H1 (cell line): ENCODE measurements around the gene DEFB114. TPM values are rescaled to one million over a fixed set of nuclear protein-coding genes. Genes with fewer than 3 reads are reported as not detected.

Experiments
- CTCF ChIA-PET: fragments of 300-600 bp; sonication (Branson Sonifier 250); formaldehyde crosslinking; loops from one replicate; lab custom pipeline; 2021; ENCODE audit not compliant: partially characterized antibody; lab: Charles Lee
- POLR2A ChIA-PET: fragments of 300-600 bp; sonication (Branson Sonifier 250); formaldehyde crosslinking; loops from one replicate; lab custom pipeline; 2021; ENCODE audit warnings: inconsistent platforms; ENCODE audit not compliant: partially characterized antibody; lab: Charles Lee
- DNase-seq, 2 experiments: peaks; one replicate each; pipeline versions ENCODE4 v3.0.0 to v3.0.0-alpha.2; 2010 to 2022; ENCODE audit warnings: low spot score in 2 of 2, low read depth in 1 of 2, mixed read lengths in 1 of 2
- FAIRE-seq: peaks from 2 replicates; lab custom pipeline; 2011; peaks lifted over from hg19 to GRCh38; lab: Jason Lieb, UNC
- H2AFZ ChIP-seq: 2 replicates; pipeline ENCODE4 v1.8.1; 2012; ENCODE audit warnings: low read length, inconsistent platforms
- H2AK5ac ChIP-seq: 2 replicates; pipeline ENCODE4 v1.6.1; 2013; ENCODE audit warnings: low read depth, low read length
- H2BK120ac ChIP-seq: replicated peaks from 2 replicates; pipeline ENCODE3; 2013; ENCODE audit warnings: low read depth, low read length, inconsistent platforms
- H2BK12ac ChIP-seq: 2 replicates; pipeline ENCODE4 v1.6.1; 2013; ENCODE audit warnings: low read depth, low read length
- H2BK15ac ChIP-seq: 2 replicates; pipeline ENCODE4 v1.6.1; 2013; ENCODE audit warnings: low read length
- H2BK20ac ChIP-seq: 2 replicates; pipeline ENCODE4 v1.6.1; 2013; ENCODE audit warnings: low read length
- H2BK5ac ChIP-seq: 2 replicates; pipeline ENCODE4 v1.6.1; 2013; ENCODE audit warnings: low read depth, low read length
- H3K14ac ChIP-seq: 2 replicates; pipeline ENCODE4 v1.6.1; 2013; ENCODE audit warnings: inconsistent platforms; ENCODE audit not compliant: insufficient read length
- H3K18ac ChIP-seq: 2 replicates; pipeline ENCODE4 v1.6.1; 2013; ENCODE audit warnings: low read length; ENCODE audit errors: extremely low read depth
- H3K23ac ChIP-seq: 2 replicates; pipeline ENCODE4 v1.6.1; 2013; ENCODE audit warnings: inconsistent platforms; ENCODE audit not compliant: insufficient read length
- H3K23me2 ChIP-seq: 2 replicates; pipeline ENCODE4 v1.6.1; 2013; ENCODE audit warnings: low read depth, low read length
- H3K27ac ChIP-seq: 2 replicates; pipeline ENCODE4 v1.6.1; 2011; ENCODE audit warnings: low read depth, low read length, inconsistent platforms
- H3K27me3 ChIP-seq, 4 experiments: replicated peaks in 1 of 4; 1 replicate in 1 of 4; 2 replicates in 3 of 4; pipeline versions ENCODE4 v1.6.1 to v1.8.1; 2011 to 2013; ENCODE audit warnings: low read length in 3 of 4, mild to moderate bottlenecking in 3 of 4, inconsistent platforms in 2 of 4, mixed read lengths in 2 of 4, moderate library complexity in 1 of 4; ENCODE audit not compliant: control insufficient read depth in 3 of 4, insufficient read depth in 3 of 4; ENCODE audit errors: extremely low read depth in 1 of 4
- H3K36me3 ChIP-seq, 4 experiments: 2 replicates each; pipeline versions ENCODE4 v1.6.1 to v1.8.1; 2011 to 2013; ENCODE audit warnings: mild to moderate bottlenecking in 4 of 4, low read length in 3 of 4, moderate library complexity in 2 of 4, control low read depth in 1 of 4, inconsistent platforms in 1 of 4; ENCODE audit not compliant: insufficient read depth in 4 of 4, control insufficient read depth in 2 of 4
- H3K4ac ChIP-seq: replicated peaks from 2 replicates; pipeline ENCODE3; 2013; ENCODE audit warnings: low read length, low read depth, mixed read lengths, inconsistent platforms; ENCODE audit not compliant: insufficient read length
- H3K4me1 ChIP-seq, 4 experiments: replicated peaks in 1 of 4; 1 replicate in 1 of 4; 2 replicates in 3 of 4; pipeline versions ENCODE4 v1.6.1 to v1.8.1; 2011 to 2013; ENCODE audit warnings: low read length in 3 of 4, inconsistent platforms in 2 of 4, mixed read lengths in 1 of 4; ENCODE audit not compliant: insufficient read depth in 4 of 4, control insufficient read depth in 3 of 4
- H3K4me2 ChIP-seq, 2 experiments: 2 replicates each; pipeline versions ENCODE4 v1.6.1 to v1.8.1; 2011 to 2013; ENCODE audit warnings: low read depth in 2 of 2, low read length in 2 of 2, control low read depth in 1 of 2, inconsistent platforms in 1 of 2, mild to moderate bottlenecking in 1 of 2; ENCODE audit not compliant: insufficient read depth in 1 of 2
- H3K4me3 ChIP-seq, 4 experiments: fragments of 200-600, 300-600 bp in 1 of 4; sonication (generic), shearing (Covaris generic), sonication (Bioruptor Twin) in 1 of 4; 2 replicates each; pipeline versions ENCODE4 v1.5.1 to v1.8.1; 2011 to 2016; ENCODE audit warnings: low read length in 4 of 4, low read depth in 3 of 4, control low read depth in 2 of 4, inconsistent platforms in 2 of 4, mild to moderate bottlenecking in 2 of 4, mixed read lengths in 1 of 4, moderate library complexity in 1 of 4; ENCODE audit not compliant: insufficient read depth in 2 of 4; ENCODE audit errors: extremely low read depth in 1 of 4
- H3K56ac ChIP-seq: replicated peaks from 2 replicates; pipeline ENCODE3; 2013; ENCODE audit warnings: low read depth, mild to moderate bottlenecking, mixed read lengths, low read length, inconsistent platforms; ENCODE audit not compliant: insufficient read length
- H3K79me1 ChIP-seq: 2 replicates; pipeline ENCODE4 v1.6.1; 2013; ENCODE audit warnings: low read depth, low read length, control low read depth
- H3K79me2 ChIP-seq, 2 experiments: 2 replicates each; pipeline versions ENCODE4 v1.6.1 to v1.8.1; 2012 to 2013; ENCODE audit warnings: low read length in 2 of 2, mild to moderate bottlenecking in 2 of 2, inconsistent platforms in 1 of 2; ENCODE audit not compliant: insufficient read depth in 2 of 2, control insufficient read depth in 1 of 2
- H3K9ac ChIP-seq, 4 experiments: replicated peaks in 1 of 4; 1 replicate in 1 of 4; 2 replicates in 3 of 4; pipeline versions ENCODE4 v1.6.1 to v1.8.1; 2011 to 2013; ENCODE audit warnings: low read depth in 3 of 4, low read length in 3 of 4, control low read depth in 2 of 4, mild to moderate bottlenecking in 2 of 4, moderate library complexity in 2 of 4, inconsistent platforms in 1 of 4; ENCODE audit errors: extremely low read depth in 1 of 4
- H3K9me3 ChIP-seq, 2 experiments: 2 replicates each; pipeline versions ENCODE4 v1.6.1 to v1.8.1; 2012 to 2013; ENCODE audit warnings: mild to moderate bottlenecking in 2 of 2, moderate library complexity in 2 of 2, control low read depth in 1 of 2, inconsistent platforms in 1 of 2, low read depth in 1 of 2, low read length in 1 of 2, mixed read lengths in 1 of 2; ENCODE audit not compliant: insufficient read depth in 2 of 2
- H4K20me1 ChIP-seq, 2 experiments: replicated peaks in 1 of 2; 2 replicates each; pipeline versions ENCODE3 to v1.8.1; 2011 to 2013; ENCODE audit warnings: inconsistent platforms in 2 of 2, low read length in 2 of 2, mild to moderate bottlenecking in 1 of 2; ENCODE audit not compliant: insufficient read depth in 2 of 2, control insufficient read depth in 1 of 2
- H4K5ac ChIP-seq: 2 replicates; pipeline ENCODE4 v1.6.1; 2013; ENCODE audit warnings: low read length, low read depth, mixed read lengths, inconsistent platforms; ENCODE audit not compliant: insufficient read length
- H4K8ac ChIP-seq: 2 replicates; pipeline ENCODE4 v1.8.0; 2013; ENCODE audit warnings: mild to moderate bottlenecking, moderate library complexity, low read length, inconsistent platforms; ENCODE audit not compliant: insufficient read depth; ENCODE audit errors: extremely low read depth
- H4K91ac ChIP-seq: replicated peaks from 2 replicates; pipeline ENCODE3; 2013; ENCODE audit warnings: low read length, mixed read lengths, inconsistent platforms; ENCODE audit not compliant: insufficient read length
- BRCA1 ChIP-seq: IDR thresholded peaks from 2 replicates; pipeline ENCODE4 v1.6.1; 2012; ENCODE audit warnings: low read depth, low read length, improper control_type of control experiment
- CBX8 ChIP-seq: fragments of 300-800, 300-1000 bp; sonication (generic); IDR thresholded peaks from 2 replicates; pipeline ENCODE4 v1.7.1; 2016; ENCODE audit warnings: low read depth, low read length, borderline replicate concordance
- EP300 ChIP-seq, 2 experiments: IDR thresholded peaks; 1 replicate in 1 of 2; 2 replicates in 1 of 2; pipeline ENCODE4 v1.6.1; 2011 to 2012; ENCODE audit warnings: low read depth in 2 of 2, low read length in 2 of 2, mild to moderate bottlenecking in 2 of 2, borderline replicate concordance in 1 of 2, inconsistent platforms in 1 of 2, moderate library complexity in 1 of 2
- GABPA ChIP-seq: IDR thresholded peaks from 2 replicates; pipeline ENCODE4 v1.6.1; 2011; ENCODE audit warnings: mild to moderate bottlenecking, low read length, moderate library complexity, borderline replicate concordance; ENCODE audit not compliant: insufficient read depth
- KDM5A ChIP-seq: fragments of 200-600 bp; IDR thresholded peaks from 2 replicates; pipeline ENCODE4 v1.7.1; 2012; ENCODE audit warnings: mild to moderate bottlenecking, low read length, inconsistent platforms, mixed read lengths
- RBBP5 ChIP-seq: IDR thresholded peaks from 2 replicates; pipeline ENCODE4 v1.7.1; 2012; ENCODE audit warnings: low read depth, mild to moderate bottlenecking, inconsistent platforms, low read length, moderate library complexity, borderline replicate concordance
- RNF2 ChIP-seq: fragments of 200-900, 300-1000 bp; sonication (generic); IDR thresholded peaks from 2 replicates; pipeline ENCODE4 v1.7.1; 2016; ENCODE audit warnings: borderline replicate concordance, low read depth, mild to moderate bottlenecking, antibody characterized with exemption, low read length; ENCODE audit not compliant: poor library complexity, severe bottlenecking; ENCODE audit errors: missing control alignments
- SIX5 ChIP-seq: IDR thresholded peaks from 2 replicates; pipeline ENCODE4 v1.6.1; 2011; ENCODE audit warnings: mild to moderate bottlenecking, low read depth, low read length
- SP1 ChIP-seq: IDR thresholded peaks from 2 replicates; pipeline ENCODE4 v1.6.1; 2011; ENCODE audit warnings: low read depth, low read length
- SRF ChIP-seq: IDR thresholded peaks from 2 replicates; pipeline ENCODE4 v1.6.1; 2011; ENCODE audit warnings: mild to moderate bottlenecking, low read depth, low read length, moderate library complexity
- TAF1 ChIP-seq: IDR thresholded peaks from 2 replicates; pipeline ENCODE4 v1.6.1; 2011; ENCODE audit warnings: mild to moderate bottlenecking, low read depth, low read length
- TAF7 ChIP-seq: optimal IDR thresholded peaks from 2 replicates; pipeline ENCODE3; 2011; ENCODE audit warnings: low read depth, mild to moderate bottlenecking, inconsistent platforms, low read length, moderate library complexity, borderline replicate concordance
- WGBS, 2 experiments: shearing (Covaris generic) in 1 of 2; methylation state at CpG; one replicate each; pipeline versions ENCODE4 v1.1.6 to v1.1.7; 2013 to 2015; ENCODE audit warnings: low lambda C conversion rate in 2 of 2, mixed read lengths in 2 of 2, inconsistent platforms in 1 of 2, low coverage in 1 of 2, missing lambda C conversion rate in 1 of 2; ENCODE audit not compliant: insufficient replicate concordance in 2 of 2, insufficient coverage in 1 of 2, insufficient read length in 1 of 2; ENCODE audit errors: extremely low coverage in 1 of 2, missing lambda C conversion rate in 1 of 2; 5-methylcytosine and 5-hydroxymethylcytosine counted together
- polyA plus RNA-seq, 7 experiments: library from polyadenylated mRNA; depleted of rRNA in 3 of 7; stranded (reverse) in 5 of 7; unstranded in 2 of 7; fragments of >200 nt in 5 of 7; fragments of 200-250 nt in 2 of 7; gene quantifications; 1 replicate in 5 of 7; 2 replicates in 1 of 7; 4 replicates in 1 of 7; pipeline versions ENCODE4 v1.2.1 to v1.2.3, GENCODE V29; 2011 to 2013; ENCODE audit warnings: missing spikeins in 2 of 7, mixed read lengths in 2 of 7
- total RNA-seq: library from RNA; stranded (reverse); fragmentation: NEBNext Ultra II Directional; extraction: Animal tissue kit (Norgen Biotek cat#: 25700); gene quantifications from 2 replicates; pipeline ENCODE4 v1.2.1, GENCODE V29; 2021

DEFB114 gene
- total and polyA plus RNA-seq, 2 of the 8 experiments (the other 6 are each of a cell fraction or from before 2014, with no cell fraction given): not detected

- Histone ChIP-seq H3K4me2 (no peak overlapping the region; a peak in 1 of 4 replicates), H3K36me3 (no peaks in the 10 kb centered on the region), H3K23me2 (no peaks in the 10 kb centered on the region; the same call in 1 of the 2 replicates), H2AK5ac (no peak overlapping the region), H3K56ac (no peak overlapping the region), H2AFZ (no peak overlapping the region), H2BK20ac (no peak overlapping the region), H3K23ac (no peak overlapping the region), H2BK5ac (peak overlapping the region; percentile 57; the same call in 1 of the 2 replicates), H3K14ac (no peak overlapping the region), H3K4me3 (no peak overlapping the region), H3K79me2 (no peaks in the 10 kb centered on the region), H4K91ac (no peak overlapping the region), H2BK15ac (no peak overlapping the region), H3K9ac (no peak overlapping the region), H4K20me1 (no peaks in the 10 kb centered on the region), H3K27ac (no peak overlapping the region), H3K79me1 (no peaks in the 10 kb centered on the region), H4K8ac (no peak overlapping the region), H3K9me3 (no peaks in the 10 kb centered on the region), H2BK120ac (peak overlapping the region; percentile 24), H3K4me1 (peaks cover 4 to 26% (median 11%) of the 10 kb centered on the region in 4 experiments; a peak in 5 of 7 replicates), H3K4ac (no peak overlapping the region), H4K5ac (no peak overlapping the region), H3K18ac (no peak overlapping the region), H2BK12ac (no peak overlapping the region), H3K27me3 (no peaks in the 10 kb centered on the region)
- no peak for FAIRE-seq
- DNase-seq: no peak
- ChIA-PET CTCF (interaction anchor here (0.7 to 1.7 kb wide), 5 partner anchors 10 to 292 kb away, joined by 3 to 6 read pairs (median 4); no protein-coding TSS in a partner anchor), POLR2A (no interaction called here)
- WGBS, 2 experiments: 57% methylated on average over 6 of the region's 6 CpGs; no CpG with 5 or more reads in 1 of the 2 experiments
- no peak for TF ChIP-seq TAF1
- no peak for TF ChIP-seq CBX8
- TF ChIP-seq BRCA1: no peak
- TF ChIP-seq KDM5A: no peak
- no peak for TF ChIP-seq RNF2
- no peak for TF ChIP-seq GABPA
- TF ChIP-seq TAF7: no peak
- no peak for TF ChIP-seq SRF
- TF ChIP-seq RBBP5: no peak
- no peak for TF ChIP-seq EP300 (IDR thresholded peaks at IDR 0.05; ENCODE audit: borderline replicate concordance in 1 of 2, low read depth in 2 of 2, low read length in 2 of 2)
- TF ChIP-seq SP1: no peak
- TF ChIP-seq SIX5: no peak
Measured at GRCh38 chr6:49913636-49914375, 50.2 kb downstream of the DEFB114 start.
